Adrenal gland (tissue), 12 donors: ENCODE data around the gene ETV1. TPM values are rescaled to one million over a fixed set of nuclear protein-coding genes. Genes with fewer than 3 reads are reported as not detected.

Experiments used
- DNase-seq, 7 donors: peaks; one replicate each; pipeline ENCODE4 v3.0.0-alpha.2; 2019 to 2020
- H3K27ac ChIP-seq, 5 donors: fragments of 200-600 bp; sonication (generic) in 4 of 5; 1 replicate in 3 of 5; 2 replicates in 2 of 5; pipeline versions ENCODE4 v1.5.1 to v1.8.0; 2016 to 2020; ENCODE audit warnings: mild to moderate bottlenecking in 1 of 5
- H3K27me3 ChIP-seq: fragments of 200-600 bp; 2 replicates; pipeline ENCODE4 v1.8.0; 2021
- H3K36me3 ChIP-seq, 2 donors: fragments of 200-600 bp; replicated peaks in 1 of 2; 1 replicate in 1 of 2; 2 replicates in 1 of 2; pipeline versions ENCODE4 v1.5.1 to v1.8.0; 2018 to 2022
- H3K4me1 ChIP-seq, 2 donors: fragments of 200-600 bp; replicated peaks in 1 of 2; 1 replicate in 1 of 2; 2 replicates in 1 of 2; pipeline versions ENCODE4 v1.5.1 to v1.8.0; 2018 to 2021
- H3K4me3 ChIP-seq, 4 donors: fragments of 200-600 bp; sonication (generic) in 3 of 4; one replicate each; pipeline ENCODE4 v1.5.1; 2016 to 2018
- H3K9me3 ChIP-seq, 3 donors: fragments of 200-600 bp; sonication (generic) in 1 of 3; replicated peaks in 1 of 3; 1 replicate in 2 of 3; 2 replicates in 1 of 3; pipeline versions ENCODE4 v1.5.1 to v1.8.0; 2016 to 2021
- POLR2A ChIP-seq, 2 donors: fragments of 450-650 bp; IDR thresholded peaks; one replicate each; pipeline ENCODE4 v1.6.1; 2017; ENCODE audit warnings: antibody characterized with exemption in 2 of 2, mild to moderate bottlenecking in 2 of 2, moderate library complexity in 1 of 2
- WGBS, 4 donors: extraction: QIAGEN DNeasy Blood & Tissue Kit in 2 of 4; methylation state at CpG; one replicate each; pipeline versions ENCODE4 v1.1.5 to v1.1.7; 2013 to 2017; 5-methylcytosine and 5-hydroxymethylcytosine counted together
- intact Hi-C, 2 donors: fragments of 100-400 bp; cut with DNase I; formaldehyde crosslinking; loops; one replicate each; pipeline versions ENCODE4 v1.14.1 to v1.15.0; 2022 to 2023
- polyA plus RNA-seq, 3 donors: library from polyadenylated mRNA; stranded (reverse); fragments of 200-250 nt in 2 of 3; fragments of 350-450 nt in 1 of 3; fragmentation: Illumina TruSeq in 1 of 3; extraction: RNeasy Lipid Tissue Mini Kit (QIAGEN cat#74804) in 1 of 3; gene quantifications; one replicate each; pipeline ENCODE4 v1.2.3, GENCODE V29; 2013 to 2014
- total RNA-seq, 9 donors: library from RNA; depleted of rRNA in 4 of 9; stranded (reverse); fragments of >200 nt in 4 of 9; fragments of 120-200 nt in 1 of 9; fragmentation: NEBNext Ultra II Directional in 1 of 9; extraction: Animal tissue kit (Norgen Biotek cat#: 25700) in 1 of 9; gene quantifications; one replicate each; pipeline versions ENCODE4 v1.1.0 to v1.2.4, GENCODE V29; 2013 to 2023
- TF ChIP-seq, protein P1 (sequence below), 6 experiments: fragments of 450-650 bp in 4 of 6; fragments of 200-600 bp in 2 of 6; sonication (generic) in 1 of 6; IDR thresholded peaks; 1 replicate in 5 of 6; 2 replicates in 1 of 6; pipeline versions ENCODE4 v1.5.1 to v1.8.0; 2016 to 2021; ENCODE audit warnings: antibody characterized with exemption in 6 of 6, mild to moderate bottlenecking in 2 of 6, moderate library complexity in 1 of 6
- donor health status: healthy with polysubstance abuse.
- donor health status: Bipolar disorder and iron deficiency.
- donor health status: DM: yes; HTN: yes; CAD: no.
- donor health status: DM: no; HTN: no; CAD: no.
- donor health status: DM: no; HTN: no; CAD: no.
- donor health status: DM: yes; HTN: yes; CAD: no.

Gene ETV1
- total and polyA plus RNA-seq, 12 donors: 12.1 to 80.0 (median 34.0) TPM

DNA sequence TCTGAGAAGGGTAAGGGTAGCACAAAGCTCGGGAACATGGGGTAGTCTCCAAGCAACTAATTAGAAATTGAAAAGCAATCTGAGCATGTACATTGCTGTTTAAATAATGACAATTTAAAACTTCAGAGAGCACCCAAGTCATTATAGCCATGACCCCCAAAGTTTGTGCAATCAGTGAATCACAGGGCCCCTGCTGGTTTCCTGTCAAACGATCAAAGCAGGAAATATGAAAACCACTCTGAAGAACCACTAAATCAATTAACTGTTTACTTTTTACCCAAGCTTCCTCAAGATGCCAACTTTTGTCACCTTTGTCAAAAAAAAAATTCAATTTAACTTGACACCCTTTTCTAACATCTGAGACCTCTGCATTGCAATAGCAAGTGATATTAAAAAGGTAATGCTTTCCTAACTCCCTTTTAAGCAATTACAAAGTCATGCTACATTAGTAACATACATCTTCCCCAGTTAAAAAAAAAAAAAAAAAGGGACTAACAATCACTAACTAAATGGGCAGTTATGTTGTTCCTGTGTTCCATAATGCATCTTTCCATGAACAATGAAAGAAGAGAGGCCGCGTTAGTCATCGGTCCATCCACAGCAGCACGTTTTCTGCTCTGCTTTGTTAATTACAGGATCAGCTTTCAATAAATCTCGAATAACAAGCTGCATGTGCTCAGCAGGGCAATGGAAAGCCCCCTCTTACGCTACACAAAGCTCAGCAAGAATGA, 80.6 kb downstream of the ETV1 start:
- H3K4me3 ChIP-seq: no peak overlapping the region
- TF ChIP-seq, protein P1, sequence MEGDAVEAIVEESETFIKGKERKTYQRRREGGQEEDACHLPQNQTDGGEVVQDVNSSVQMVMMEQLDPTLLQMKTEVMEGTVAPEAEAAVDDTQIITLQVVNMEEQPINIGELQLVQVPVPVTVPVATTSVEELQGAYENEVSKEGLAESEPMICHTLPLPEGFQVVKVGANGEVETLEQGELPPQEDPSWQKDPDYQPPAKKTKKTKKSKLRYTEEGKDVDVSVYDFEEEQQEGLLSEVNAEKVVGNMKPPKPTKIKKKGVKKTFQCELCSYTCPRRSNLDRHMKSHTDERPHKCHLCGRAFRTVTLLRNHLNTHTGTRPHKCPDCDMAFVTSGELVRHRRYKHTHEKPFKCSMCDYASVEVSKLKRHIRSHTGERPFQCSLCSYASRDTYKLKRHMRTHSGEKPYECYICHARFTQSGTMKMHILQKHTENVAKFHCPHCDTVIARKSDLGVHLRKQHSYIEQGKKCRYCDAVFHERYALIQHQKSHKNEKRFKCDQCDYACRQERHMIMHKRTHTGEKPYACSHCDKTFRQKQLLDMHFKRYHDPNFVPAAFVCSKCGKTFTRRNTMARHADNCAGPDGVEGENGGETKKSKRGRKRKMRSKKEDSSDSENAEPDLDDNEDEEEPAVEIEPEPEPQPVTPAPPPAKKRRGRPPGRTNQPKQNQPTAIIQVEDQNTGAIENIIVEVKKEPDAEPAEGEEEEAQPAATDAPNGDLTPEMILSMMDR (IDR thresholded peaks at IDR 0.05): no peak
- TF ChIP-seq POLR2A (IDR thresholded peaks at IDR 0.05): no peak

DNA sequence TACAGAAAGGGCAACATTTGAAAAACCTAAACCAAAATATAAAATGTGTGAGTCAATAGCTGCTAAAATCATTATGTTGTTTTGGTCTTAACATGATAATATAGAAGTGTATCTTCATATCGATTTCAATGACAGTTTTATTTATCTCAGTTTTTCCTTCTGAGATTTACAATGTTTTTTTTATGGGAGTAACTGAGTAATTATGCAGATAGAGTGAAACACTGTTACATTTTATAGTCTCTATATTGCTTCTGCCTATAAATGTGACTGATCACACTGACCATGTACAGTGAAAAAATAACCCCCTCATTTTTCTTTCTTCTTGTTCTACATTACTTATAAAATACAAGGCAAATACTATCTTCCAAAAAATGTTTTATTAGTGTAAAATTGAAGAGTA, 81.6 kb downstream of the ETV1 start:
- no peak overlapping the region for H3K4me3 ChIP-seq
- H3K27ac ChIP-seq: no peak overlapping the region
- TF ChIP-seq, protein P1 (IDR thresholded peaks at IDR 0.05): no peak
- TF ChIP-seq POLR2A (IDR thresholded peaks at IDR 0.05): no peak
- no peak for DNase-seq
- WGBS, 4 donors: 74 to 82% (median 76%) methylated on average over 1 of the region's 1 CpG
- peaks cover 0 to 8% of the 10 kb centered on the region in 2 donors for H3K36me3 ChIP-seq
- H3K27me3 ChIP-seq: no peaks in the 10 kb centered on the region
- intact Hi-C loops: no loop called here
- no peaks in the 10 kb centered on the region for H3K9me3 ChIP-seq
- H3K4me1 ChIP-seq: peaks cover 0 to 19% of the 10 kb centered on the region in 2 donors

More for the DNA sequence above, 80.6 kb downstream of the ETV1 start:
- Histone ChIP-seq H3K4me1 (peaks cover 0 to 25% of the 10 kb centered on the region in 2 donors), H3K9me3 (no peaks in the 10 kb centered on the region), H3K27ac (no peak overlapping the region), H3K36me3 (peaks cover 0 to 8% of the 10 kb centered on the region in 2 donors), H3K27me3 (no peaks in the 10 kb centered on the region)
- intact Hi-C loops: no loop called here
- WGBS, 4 donors: 70 to 81% (median 73%) methylated on average over 8 of the region's 8 CpGs
- DNase-seq: no peak

DNA sequence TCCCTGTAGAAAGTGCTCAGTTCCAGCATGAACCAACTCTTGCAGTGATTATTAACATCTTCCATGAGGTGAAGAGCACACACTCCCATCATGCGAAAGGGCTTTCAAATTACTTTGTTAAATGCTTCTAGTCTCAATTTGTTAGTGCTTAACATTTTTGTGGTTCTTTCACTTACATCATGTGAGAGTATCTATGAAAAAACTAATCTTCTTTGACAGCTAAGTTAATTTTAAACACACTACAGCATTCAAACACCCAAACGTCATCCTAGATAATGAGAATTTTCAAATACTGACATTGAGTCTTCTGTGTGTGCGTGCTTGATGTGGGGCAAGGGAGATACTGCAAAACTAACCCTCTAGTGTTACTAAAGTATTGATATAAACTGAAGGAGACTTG, 84.8 kb downstream of the ETV1 start:
- TF ChIP-seq, protein P1 (IDR thresholded peaks at IDR 0.05): no peak
- no peak for TF ChIP-seq POLR2A (IDR thresholded peaks at IDR 0.05)
- H3K27ac ChIP-seq: no peak overlapping the region
- no peak for DNase-seq
- peaks cover 0 to 8% of the 10 kb centered on the region in 2 donors for H3K36me3 ChIP-seq
- no peaks in the 10 kb centered on the region for H3K27me3 ChIP-seq
- peaks cover 0 to 8% of the 10 kb centered on the region in 2 donors for H3K4me1 ChIP-seq
- 87 to 93% (median 89%) methylated on average over 3 of the region's 3 CpGs for WGBS, 4 donors
- H3K4me3 ChIP-seq: no peak overlapping the region
- H3K9me3 ChIP-seq: no peaks in the 10 kb centered on the region
- intact Hi-C loops: no loop called here

DNA sequence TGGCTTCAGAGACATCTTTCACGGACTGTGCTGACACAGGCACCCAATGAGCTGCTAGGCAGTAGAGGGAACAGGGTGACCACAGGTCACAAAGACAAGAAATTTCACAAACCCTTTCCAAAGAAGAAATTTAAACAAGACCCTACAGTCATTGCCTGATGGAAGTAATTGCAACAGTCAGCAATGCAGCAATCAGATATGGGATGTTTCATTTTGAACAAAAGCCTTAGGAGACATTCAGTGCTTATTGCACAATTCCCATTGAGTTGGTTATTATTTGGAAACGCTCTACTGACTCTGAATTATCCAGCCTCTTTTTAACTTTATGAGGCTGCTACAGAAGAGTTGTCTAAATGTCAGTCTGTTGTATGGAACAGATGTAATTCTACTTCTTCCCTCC, 85.5 kb downstream of the ETV1 start:
- intact Hi-C loops: no loop called here

More for the DNA sequence above, 85.5 kb downstream of the ETV1 start:
- Histone ChIP-seq H3K4me3 (no peak overlapping the region), H3K9me3 (no peaks in the 10 kb centered on the region), H3K36me3 (peaks cover 0 to 8% of the 10 kb centered on the region in 2 donors), H3K27ac (no peak overlapping the region), H3K4me1 (peaks cover 0 to 8% of the 10 kb centered on the region in 2 donors), H3K27me3 (no peaks in the 10 kb centered on the region)
- 74 to 89% (median 82%) methylated on average over 2 of the region's 2 CpGs for WGBS, 4 donors
- TF ChIP-seq POLR2A (IDR thresholded peaks at IDR 0.05): no peak
- TF ChIP-seq, protein P1 (IDR thresholded peaks at IDR 0.05): no peak
- no peak for DNase-seq
